Right cardiac atrium (tissue), 5 donors: ENCODE data around the gene GSTP1. TPM values are rescaled to one million over a fixed set of nuclear protein-coding genes. Genes with fewer than 3 reads are reported as not detected.
"Not testable (repeated sequence)": the region's sequence is repeated elsewhere in the genome, so short reads cannot be mapped to it uniquely, and the experiment has no call there.

ENCODE experiments used
- ATAC-seq, 2 donors: fragments of 200-7000 bp; cut with Tn5 transposase; one replicate each; pipeline versions ENCODE4 v1.8.0 to v1.9.1; 2020; ENCODE audit warnings: moderate library complexity in 2 of 2, mild to moderate bottlenecking in 1 of 2
- DNase-seq, 3 donors: peaks; one replicate each; pipeline ENCODE4 v3.0.0-alpha.2; 2020
- H3K27ac ChIP-seq: one replicate; pipeline ENCODE4 v1.5.1; 2013; ENCODE audit warnings: mild to moderate bottlenecking, low read length, control low read depth, moderate library complexity
- H3K27me3 ChIP-seq: one replicate; pipeline ENCODE4 v1.6.1; 2013; ENCODE audit not compliant: control insufficient read depth, insufficient read depth
- H3K4me1 ChIP-seq: one replicate; pipeline ENCODE4 v1.6.1; 2013; ENCODE audit warnings: low read length; ENCODE audit not compliant: control insufficient read depth, insufficient read depth
- H3K4me3 ChIP-seq: one replicate; pipeline ENCODE4 v1.5.1; 2013; ENCODE audit warnings: low read length, control low read depth
- H3K9me3 ChIP-seq: one replicate; pipeline ENCODE4 v1.6.1; 2013; ENCODE audit warnings: low read length; ENCODE audit not compliant: control insufficient read depth
- WGBS: extraction: QIAGEN DNeasy Blood & Tissue Kit; methylation state at CpG from one replicate; pipeline ENCODE4 v1.1.7; 2013; 5-methylcytosine and 5-hydroxymethylcytosine counted together
- intact Hi-C, 4 donors: fragments of 100-400 bp; cut with DNase I; formaldehyde crosslinking; loops; one replicate each; pipeline versions ENCODE4 v1.11.0 to v1.14.0; 2022 to 2023
- polyA plus RNA-seq: library from polyadenylated mRNA; stranded (reverse); fragments of 200-250 nt; gene quantifications from one replicate; pipeline ENCODE4 v1.2.3, GENCODE V29; 2013
- total RNA-seq, 4 donors: library from RNA; stranded (reverse); fragmentation: NEBNext Ultra II Directional; extraction: Animal tissue kit (Norgen Biotek cat#: 25700); gene quantifications; one replicate each; pipeline ENCODE4 v1.2.1, GENCODE V29; 2021
- donor health status: healthy with polysubstance abuse.
- donor health status: DM: no; HTN: yes; CAD: no.
- donor health status: DM: no; HTN: no; CAD: no.
- donor health status: DM: no; HTN: yes; CAD: no; lungs with severe emphysema.
- donor health status: DM: yes; HTN: yes; CAD: no.

The GSTP1 gene
- total and polyA plus RNA-seq, 5 donors, result 323 to 501 (median 391) TPM

GRCh38 chr11:67597963-67598362 lies 14.4 kb downstream of the GSTP1 start:
- ATAC-seq, intact Hi-C loops, H3K27me3 ChIP-seq, H3K27ac ChIP-seq, H3K4me1 ChIP-seq, H3K9me3 ChIP-seq, H3K4me3 ChIP-seq: not testable (repeated sequence)
- DNase-seq, result peak in 1 of 3 donors; percentile 58
- 95% methylated on average over 26 of the region's 26 CpGs for WGBS

GRCh38 chr11:67599149-67599548 lies 15.5 kb downstream of the GSTP1 start:
- no peak overlapping the region for H3K27ac ChIP-seq
- 83% methylated on average over 1 of the region's 1 CpG for WGBS
- H3K4me1 ChIP-seq, result no peaks in the 10 kb centered on the region

GRCh38 chr11:67600324-67601029 lies 16.9 kb downstream of the GSTP1 start:
- Histone ChIP-seq H3K27ac (no peak overlapping the region), H3K4me3 (no peak overlapping the region), H3K27me3 (no peaks in the 10 kb centered on the region), H3K4me1 (no peaks in the 10 kb centered on the region), H3K9me3 (no peaks in the 10 kb centered on the region)
- 58% methylated on average over 7 of the region's 7 CpGs for WGBS
- no peak for DNase-seq
- ATAC-seq, result no peak
- intact Hi-C loops, result no loop called here

More at GRCh38 chr11:67599149-67599548, 15.5 kb downstream of the GSTP1 start:
- Histone ChIP-seq H3K27me3 (no peaks in the 10 kb centered on the region), H3K4me3 (no peak overlapping the region), H3K9me3 (no peaks in the 10 kb centered on the region)
- intact Hi-C loops, result no loop called here
- ATAC-seq, result no peak
- DNase-seq, result no peak

GRCh38 chr11:67601098-67601497 lies 17.5 kb downstream of the GSTP1 start:
- Histone ChIP-seq H3K4me3 (no peak overlapping the region), H3K4me1 (no peaks in the 10 kb centered on the region), H3K9me3 (no peaks in the 10 kb centered on the region), H3K27ac (no peak overlapping the region), H3K27me3 (no peaks in the 10 kb centered on the region)
- DNase-seq, result no peak
- intact Hi-C loops, result no loop called here
- no peak for ATAC-seq
- WGBS, result 92% methylated on average over 7 of the region's 7 CpGs

GRCh38 chr11:67604119-67604518 lies 20.5 kb downstream of the GSTP1 start:
- H3K27me3 ChIP-seq, ATAC-seq, intact Hi-C loops, DNase-seq, H3K4me3 ChIP-seq, H3K27ac ChIP-seq, H3K9me3 ChIP-seq, H3K4me1 ChIP-seq: not testable (repeated sequence)
- WGBS, result 59% methylated on average over 2 of the region's 4 CpGs

GRCh38 chr11:67604815-67605214 lies 21.2 kb downstream of the GSTP1 start:
- Histone ChIP-seq H3K27me3 (no peaks in the 10 kb centered on the region), H3K4me3 (no peak overlapping the region), H3K4me1 (no peaks in the 10 kb centered on the region), H3K9me3 (no peaks in the 10 kb centered on the region), H3K27ac (no peak overlapping the region)
- intact Hi-C loops, result no loop called here
- DNase-seq (no peak), ATAC-seq (no peak)
- 83% methylated on average over 2 of the region's 2 CpGs for WGBS

- peak in 1 of 3 donors; percentile 18 for DNase-seq
- peak overlapping the region; percentile 19 for H3K27ac ChIP-seq
- H3K4me3 ChIP-seq, result no peak overlapping the region
- H3K9me3 ChIP-seq, result no peaks in the 10 kb centered on the region
- intact Hi-C loops, result no loop called here
- H3K27me3 ChIP-seq, result no peaks in the 10 kb centered on the region
- no peaks in the 10 kb centered on the region for H3K4me1 ChIP-seq
- ATAC-seq, result no peak
- WGBS, result 58% methylated on average over 11 of the region's 11 CpGs
Observed at GRCh38 chr11:67605231-67606011, 21.8 kb downstream of the GSTP1 start.

GRCh38 chr11:67606093-67606491 lies 22.5 kb downstream of the GSTP1 start:
- intact Hi-C loops, result no loop called here
- Histone ChIP-seq H3K27me3 (no peaks in the 10 kb centered on the region), H3K27ac (peak overlapping the region; percentile 32), H3K4me3 (peak overlapping the region; percentile 37), H3K9me3 (no peaks in the 10 kb centered on the region), H3K4me1 (no peaks in the 10 kb centered on the region)
- ATAC-seq (peak; percentile 29 to 42), DNase-seq (peak; percentile 30 to 68 (median 66))
- WGBS, result 28% methylated on average over 17 of the region's 17 CpGs

GRCh38 chr11:67606492-67607295 lies 23.1 kb downstream of the GSTP1 start, which contains the start of gene NDUFV1:
Gene NDUFV1, plus strand, starts transcription at chr11:67606936. Its CDS starts 69 bp downstream, at chr11:67607005.
- intact Hi-C loops, result no loop called here
- WGBS, result under 1% methylated on average over 69 of the region's 69 CpGs
- H3K4me3 ChIP-seq, result peak within 1 kb of the TSS; percentile 67
- no peaks in the 10 kb centered on the region for H3K9me3 ChIP-seq
- peak; percentile 98 to 99 (median 99) for DNase-seq
- peak within 1 kb of the TSS; percentile 51 for H3K27ac ChIP-seq
- no peaks in the 10 kb centered on the region for H3K27me3 ChIP-seq
- H3K4me1 ChIP-seq, result no peaks in the 10 kb centered on the region
- peak; percentile 98 to 99 for ATAC-seq

- intact Hi-C loops, result no loop called here
- Histone ChIP-seq H3K4me3 (peak overlapping the region; percentile 67), H3K4me1 (no peaks in the 10 kb centered on the region), H3K27me3 (no peaks in the 10 kb centered on the region), H3K27ac (peak overlapping the region; percentile 51), H3K9me3 (no peaks in the 10 kb centered on the region)
- ATAC-seq, result no peak
- DNase-seq, result peak in 1 of 3 donors; percentile 54
- 49% methylated on average over 9 of the region's 9 CpGs for WGBS
Observed at GRCh38 chr11:67607507-67607906, 23.9 kb downstream of the GSTP1 start.
